RWPE2 (cell line): Measurements from ENCODE around the gene DCAF7.
A peak's percentile ranks its signal among the peaks of the same experiment; 100 is the strongest.

ENCODE experiments used
- ATAC-seq: fragments of 200-7000 bp; cut with Tn5 transposase; 3 replicates; pipeline ENCODE4 v1.9.1; 2021; ENCODE audit warnings: low read depth
- DNase-seq: peaks from one replicate; pipeline ENCODE4 v3.0.0-alpha.2; 2020; ENCODE audit warnings: low spot score
- H3K27ac ChIP-seq: fragments of 450-650 bp; 2 replicates; pipeline ENCODE4 v1.5.1; 2017; ENCODE audit warnings: mild to moderate bottlenecking; ENCODE audit not compliant: poor library complexity, severe bottlenecking
- H3K27me3 ChIP-seq: fragments of 250-450 bp; sonication (Bioruptor Pico); 2 replicates; pipeline ENCODE4 v1.5.1; 2021; ENCODE audit warnings: mild to moderate bottlenecking, moderate library complexity; ENCODE audit not compliant: insufficient read depth, poor library complexity, severe bottlenecking
- H3K36me3 ChIP-seq: fragments of 250-450 bp; sonication (Bioruptor Pico); 2 replicates; pipeline ENCODE4 v1.5.1; 2020; ENCODE audit warnings: low read depth, mild to moderate bottlenecking, moderate library complexity
- H3K4me1 ChIP-seq: fragments of 250-450 bp; sonication (Bioruptor Pico); 2 replicates; pipeline ENCODE4 v1.5.1; 2021; ENCODE audit warnings: mild to moderate bottlenecking, moderate library complexity; ENCODE audit not compliant: insufficient read depth, poor library complexity, severe bottlenecking
- H3K4me3 ChIP-seq: fragments of 250-450 bp; sonication (Bioruptor Pico); 2 replicates; pipeline ENCODE4 v1.5.1; 2021; ENCODE audit warnings: mild to moderate bottlenecking, moderate library complexity; ENCODE audit not compliant: severe bottlenecking
- H3K9me3 ChIP-seq: fragments of 250-450 bp; sonication (Bioruptor Pico); 2 replicates; pipeline ENCODE4 v1.5.1; 2021; ENCODE audit warnings: mild to moderate bottlenecking, moderate library complexity; ENCODE audit not compliant: severe bottlenecking
- CTCF ChIP-seq: fragments of 450-650 bp; IDR thresholded peaks from one replicate; pipeline ENCODE4 v1.5.1; 2017; ENCODE audit warnings: mild to moderate bottlenecking, moderate library complexity; ENCODE audit not compliant: poor library complexity, severe bottlenecking

Gene DCAF7

DNA sequence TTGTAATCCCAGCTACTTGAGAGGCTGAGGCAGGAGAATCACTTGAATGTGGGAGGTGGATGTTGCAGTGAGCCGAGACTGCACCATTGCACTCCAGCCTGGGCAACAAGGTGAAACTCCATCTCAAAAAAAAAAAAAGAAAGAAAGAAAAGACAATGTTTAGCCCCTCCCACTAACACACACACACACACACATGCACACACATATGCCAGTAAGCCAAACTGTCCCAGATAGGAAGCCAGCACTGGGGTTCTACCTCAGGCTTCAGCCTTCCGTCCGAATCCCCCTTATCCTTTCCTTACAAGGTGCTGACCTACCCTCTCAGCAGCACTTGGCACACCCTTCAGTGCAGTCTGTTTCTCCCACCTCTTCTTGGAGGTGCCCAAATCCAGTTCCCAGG lies 35.8 kb upstream of the DCAF7 start:
- no peaks in the 10 kb centered on the region for H3K4me1 ChIP-seq
- no peak overlapping the region for H3K27ac ChIP-seq
- no peaks in the 10 kb centered on the region for H3K27me3 ChIP-seq
- H3K9me3 ChIP-seq = no peaks in the 10 kb centered on the region
- no peak overlapping the region for H3K4me3 ChIP-seq
- DNase-seq (no peak), ATAC-seq (no peak)
- no peaks in the 10 kb centered on the region for H3K36me3 ChIP-seq
- no peak for TF ChIP-seq CTCF

- no peaks in the 10 kb centered on the region for H3K36me3 ChIP-seq
- H3K4me3 ChIP-seq = no peak overlapping the region
- DNase-seq = no peak
- no peak overlapping the region for H3K27ac ChIP-seq
- H3K4me1 ChIP-seq = no peaks in the 10 kb centered on the region
- H3K27me3 ChIP-seq = no peaks in the 10 kb centered on the region
- H3K9me3 ChIP-seq = no peaks in the 10 kb centered on the region
- ATAC-seq = no peak
- TF ChIP-seq CTCF = no peak
Measured at GRCh38 chr17:63514974-63515373, 35.3 kb upstream of the DCAF7 start.

GRCh38 chr17:63515426-63515825 lies 34.9 kb upstream of the DCAF7 start:
- ATAC-seq (no peak), DNase-seq (no peak)
- no peak overlapping the region for H3K4me3 ChIP-seq
- TF ChIP-seq CTCF = no peak
- no peaks in the 10 kb centered on the region for H3K27me3 ChIP-seq
- H3K36me3 ChIP-seq = no peaks in the 10 kb centered on the region
- H3K4me1 ChIP-seq = no peaks in the 10 kb centered on the region
- no peaks in the 10 kb centered on the region for H3K9me3 ChIP-seq
- no peak overlapping the region for H3K27ac ChIP-seq

DNA sequence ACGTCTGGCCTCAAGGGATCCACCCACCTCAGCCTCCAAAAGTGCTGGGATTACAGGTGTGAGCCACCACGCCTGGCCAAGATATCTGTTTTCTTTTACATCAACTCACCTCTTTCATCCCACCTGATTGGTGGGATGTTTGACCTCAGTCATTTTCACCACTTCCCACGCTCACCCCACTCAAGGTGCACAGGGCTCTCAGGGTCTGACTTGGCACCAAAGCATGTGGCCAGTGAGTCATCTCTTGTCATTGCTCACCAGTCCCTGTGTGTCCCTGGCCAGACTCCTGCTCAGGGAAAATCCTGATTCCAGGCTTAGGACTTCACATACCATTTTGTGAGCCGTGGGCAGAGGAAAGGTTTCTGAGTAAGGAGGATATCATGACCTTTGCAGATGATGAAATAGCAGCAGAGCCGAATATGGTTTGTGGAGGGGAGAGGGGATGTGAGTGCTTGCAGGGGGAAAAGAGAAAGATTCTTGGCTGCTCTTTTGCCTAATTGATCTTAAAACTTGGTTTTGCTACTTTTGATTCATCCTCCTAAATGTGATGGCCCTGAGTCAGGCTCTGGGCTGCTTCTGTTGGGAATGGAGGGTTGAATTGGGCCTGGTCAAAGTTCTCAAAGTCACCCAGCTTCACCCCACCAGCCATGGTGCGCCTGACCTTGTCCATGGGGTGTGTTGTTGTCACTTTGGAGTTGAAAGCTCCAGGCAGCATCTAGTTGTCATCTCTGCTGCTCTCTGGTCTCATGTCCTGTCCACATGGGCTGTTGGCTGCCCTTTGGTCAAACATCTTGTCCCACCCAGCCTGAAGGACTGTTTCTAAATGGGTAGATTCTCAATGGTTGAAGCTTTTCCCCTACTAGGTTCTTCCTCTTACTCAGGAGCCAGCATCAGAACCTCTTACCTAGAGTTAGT lies 33.1 kb upstream of the DCAF7 start:
- DNase-seq = no peak

More for the DNA sequence above, 33.1 kb upstream of the DCAF7 start:
- no peaks in the 10 kb centered on the region for H3K9me3 ChIP-seq
- peak; percentile 57; the same call in 2 of the 3 replicates for ATAC-seq
- no peaks in the 10 kb centered on the region for H3K4me1 ChIP-seq
- H3K36me3 ChIP-seq = no peaks in the 10 kb centered on the region
- no peak overlapping the region for H3K27ac ChIP-seq
- H3K4me3 ChIP-seq = no peak overlapping the region
- no peak for TF ChIP-seq CTCF
- H3K27me3 ChIP-seq = no peaks in the 10 kb centered on the region
